ENCODE data around the gene NRGN. TPM values are rescaled to one million over a fixed set of nuclear protein-coding genes. Genes with fewer than 3 reads are reported as not detected.

NRGN gene
- total and polyA plus RNA-seq, 12 donors = 0.89 to 10.9 (median 3.7) TPM; not detected in 2

GRCh38 chr11:124724979-124725718 is 14.6 kb upstream of the NRGN start:
- Histone ChIP-seq H3K27me3 (peaks cover 4% of the 10 kb centered on the region), H3K36me3 (replicated peaks in 1 of 2) (no peaks in the 10 kb centered on the region), H3K4me3 (no peak overlapping the region), H3K9me3 (replicated peaks in 1 of 3) (no peaks in the 10 kb centered on the region), H3K4me1 (replicated peaks in 1 of 2) (peaks cover 0 to 9% of the 10 kb centered on the region in 2 donors), H3K27ac (no peak overlapping the region)
- no peak for DNase-seq
- 34 to 45% (median 39%) methylated on average over 14 of the region's 14 CpGs for WGBS, 4 donors
- TF ChIP-seq POLR2A (IDR thresholded peaks at IDR 0.05) (no peak), CTCF (IDR thresholded peaks at IDR 0.05) (no peak)
- intact Hi-C loops (cut with DNase I) = no loop called here

- H3K27me3 ChIP-seq = peaks cover 4% of the 10 kb centered on the region
- H3K4me3 ChIP-seq = no peak overlapping the region
- intact Hi-C loops (cut with DNase I) = no loop called here
- DNase-seq = no peak
- no peak overlapping the region for H3K27ac ChIP-seq
- 19 to 27% (median 20%) methylated on average over 6 of the region's 6 CpGs for WGBS, 4 donors
- no peaks in the 10 kb centered on the region for H3K9me3 ChIP-seq (replicated peaks in 1 of 3)
- H3K36me3 ChIP-seq (replicated peaks in 1 of 2) = no peaks in the 10 kb centered on the region
- TF ChIP-seq POLR2A (IDR thresholded peaks at IDR 0.05) (no peak), CTCF (IDR thresholded peaks at IDR 0.05) (no peak)
- H3K4me1 ChIP-seq (replicated peaks in 1 of 2) = peaks cover 0 to 9% of the 10 kb centered on the region in 2 donors
These were observed 14.0 kb upstream of the NRGN start for GRCh38 chr11:124725719-124726105.

GRCh38 chr11:124727474-124727873 is 12.3 kb upstream of the NRGN start:
- intact Hi-C loops (cut with DNase I) = no loop called here
- no peak for TF ChIP-seq POLR2A (IDR thresholded peaks at IDR 0.05)
- TF ChIP-seq CTCF (IDR thresholded peaks at IDR 0.05) = no peak
- Histone ChIP-seq H3K9me3 (replicated peaks in 1 of 3) (no peaks in the 10 kb centered on the region), H3K27me3 (peaks cover 4% of the 10 kb centered on the region), H3K27ac (no peak overlapping the region), H3K4me1 (replicated peaks in 1 of 2) (peaks cover 0 to 9% of the 10 kb centered on the region in 2 donors), H3K4me3 (no peak overlapping the region), H3K36me3 (replicated peaks in 1 of 2) (no peaks in the 10 kb centered on the region)
- no peak for DNase-seq
- WGBS, 4 donors = 74 to 88% (median 82%) methylated on average over 4 of the region's 4 CpGs

GRCh38 chr11:124728134-124728533 is 11.6 kb upstream of the NRGN start:
- no peak for DNase-seq

More at GRCh38 chr11:124728134-124728533, 11.6 kb upstream of the NRGN start:
- no peak for TF ChIP-seq CTCF (IDR thresholded peaks at IDR 0.05)
- no peak for TF ChIP-seq POLR2A (IDR thresholded peaks at IDR 0.05)
- intact Hi-C loops (cut with DNase I) = no loop called here
- peaks cover 1% of the 10 kb centered on the region for H3K27me3 ChIP-seq
- WGBS, 4 donors = 80 to 89% (median 86%) methylated on average over 2 of the region's 2 CpGs
- H3K9me3 ChIP-seq (replicated peaks in 1 of 3) = no peaks in the 10 kb centered on the region
- H3K4me3 ChIP-seq = no peak overlapping the region
- H3K36me3 ChIP-seq (replicated peaks in 1 of 2) = no peaks in the 10 kb centered on the region
- no peak overlapping the region for H3K27ac ChIP-seq
- H3K4me1 ChIP-seq (replicated peaks in 1 of 2) = peaks cover 0 to 9% of the 10 kb centered on the region in 2 donors
